CD1c-positive myeloid dendritic cell (primary cell): ENCODE measurements around the gene KIAA0825.

Experiments used
- DNase-seq: peaks from one replicate; pipeline ENCODE4 v3.0.0-alpha.2; 2016; ENCODE audit errors: extremely low spot score

KIAA0825 gene, protein sequence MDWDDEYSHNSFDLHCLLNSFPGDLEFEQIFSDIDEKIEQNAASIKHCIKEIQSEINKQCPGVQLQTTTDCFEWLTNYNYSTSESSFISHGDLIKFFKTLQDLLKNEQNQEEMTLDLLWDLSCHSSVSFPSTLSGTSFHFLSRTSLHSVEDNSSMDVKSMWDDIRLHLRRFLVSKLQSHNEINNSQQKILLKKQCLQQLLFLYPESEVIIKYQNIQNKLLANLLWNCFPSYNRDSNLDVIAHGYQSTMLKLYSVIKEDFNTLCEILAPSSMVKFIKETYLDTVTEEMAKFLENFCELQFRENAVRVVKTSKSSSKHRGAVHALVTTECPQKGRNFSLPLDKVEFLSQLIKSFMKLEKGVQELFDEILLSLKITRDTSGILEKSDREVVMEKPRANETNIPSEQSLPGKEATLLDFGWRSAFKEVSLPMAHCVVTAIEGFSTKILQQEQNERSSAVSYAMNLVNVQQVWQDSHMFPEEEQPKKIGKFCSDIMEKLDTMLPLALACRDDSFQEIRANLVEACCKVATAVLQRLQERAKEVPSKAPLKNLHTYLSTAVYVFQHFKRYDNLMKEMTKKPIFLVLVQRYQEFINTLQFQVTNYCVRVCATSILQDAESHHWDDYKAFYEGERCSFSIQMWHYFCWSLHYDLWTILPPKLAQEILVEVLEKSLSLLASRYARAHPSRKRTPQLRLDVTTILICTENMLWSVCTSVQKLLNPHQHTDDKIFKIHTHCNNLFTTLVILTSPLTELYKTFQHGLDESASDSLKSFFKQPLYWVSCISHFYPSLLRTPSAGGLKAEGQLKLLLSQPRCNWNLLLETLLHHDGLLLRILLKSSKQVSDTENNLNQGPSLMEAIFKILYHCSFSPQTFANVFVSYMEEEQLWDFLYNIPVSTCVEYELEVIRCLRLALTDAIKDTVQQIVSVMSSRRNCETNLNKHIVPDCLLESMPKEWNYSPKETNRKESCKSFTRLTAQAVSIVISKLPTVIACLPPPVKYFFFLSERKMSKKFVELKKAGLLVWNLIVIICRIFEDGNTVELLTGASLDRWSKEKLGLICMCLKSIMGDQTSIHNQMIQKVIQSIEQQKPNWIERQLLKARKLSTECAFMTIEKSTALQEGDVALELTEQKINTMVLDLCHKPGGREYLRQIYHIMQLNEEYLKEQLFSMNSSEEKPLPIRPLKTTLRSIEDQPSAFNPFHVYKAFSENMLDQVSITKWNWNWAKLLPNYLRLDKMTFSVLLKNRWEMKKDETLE (N-terminal part only)

GRCh38 chr5:94618493-94619328 is at the start of gene KIAA0825, which contains the start of gene SLF1:
KIAA0825 (minus strand) TSS chr5:94618604; CDS start chr5:94537126, 81,478 bp downstream.
SLF1 (plus strand) TSS chr5:94618669; CDS start chr5:94628811, 10,142 bp downstream.
- peak; percentile 90 for DNase-seq

DNA sequence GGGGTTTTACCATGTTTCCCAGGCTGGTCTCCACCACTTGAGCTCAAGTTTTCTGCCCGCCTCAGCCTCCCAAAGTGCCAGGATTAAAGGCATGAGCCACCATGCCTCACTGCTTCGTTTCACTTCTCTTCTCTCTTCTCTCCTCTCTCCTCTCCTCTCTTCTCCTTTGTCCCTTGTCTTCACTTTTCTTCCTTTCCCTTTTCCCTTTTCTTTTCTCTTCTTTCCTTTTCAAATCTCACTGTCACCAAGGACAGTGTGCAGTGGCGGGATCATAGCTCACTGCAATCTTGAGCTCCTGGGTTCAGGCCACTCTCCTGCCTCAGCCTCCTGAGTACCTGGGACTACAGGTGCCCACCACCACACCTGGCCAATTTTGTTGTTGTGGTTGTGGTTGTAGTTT is 49.5 kb upstream of the KIAA0825 start:
- no peak for DNase-seq

DNA sequence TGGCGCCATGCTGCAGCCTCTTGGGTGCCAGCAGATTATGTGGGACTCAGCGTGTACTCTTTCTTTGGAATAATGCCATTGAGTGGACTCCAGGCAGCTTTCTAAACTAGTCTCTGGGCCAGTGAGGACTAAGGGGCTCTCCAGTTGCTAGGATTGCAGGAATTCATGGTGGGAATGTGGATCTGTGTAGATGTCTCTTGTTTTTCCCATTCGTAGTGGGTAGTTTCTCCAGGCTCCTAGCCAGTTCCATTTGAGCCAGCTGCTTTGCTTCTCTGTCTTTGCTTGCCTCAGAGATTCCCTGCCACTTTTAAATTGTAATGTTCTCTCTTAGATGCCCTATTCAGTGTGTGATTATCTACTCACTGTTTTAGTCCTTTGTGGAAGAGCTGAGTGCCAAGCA is 42.7 kb upstream of the KIAA0825 start:
- no peak for DNase-seq

- DNase-seq = no peak
These were observed 42.1 kb upstream of the KIAA0825 start for GRCh38 chr5:94660506-94660905.

DNA sequence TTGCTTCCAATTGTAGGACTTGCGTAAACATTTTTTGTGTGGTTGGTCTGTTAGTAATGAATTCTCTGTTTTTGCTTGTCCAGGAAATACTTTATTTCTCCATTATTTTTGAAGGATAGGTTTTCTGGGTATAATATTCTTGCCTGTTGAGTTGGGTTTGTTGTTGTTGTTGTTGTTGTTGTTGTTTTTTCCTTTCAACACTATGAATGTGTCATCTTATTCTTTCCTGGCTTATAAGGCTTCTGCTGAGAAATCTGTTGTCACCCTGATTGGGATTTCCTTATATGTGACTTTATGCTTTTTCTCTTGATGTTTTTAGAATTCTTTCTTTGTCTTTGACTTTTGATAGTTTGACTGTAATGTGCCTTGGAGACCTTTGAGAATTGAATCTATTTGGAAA is 39.9 kb upstream of the KIAA0825 start:
- DNase-seq = no peak

GRCh38 chr5:94649874-94650273 is 31.5 kb upstream of the KIAA0825 start:
- no peak for DNase-seq

GRCh38 chr5:94646758-94647157 is 28.4 kb upstream of the KIAA0825 start:
- no peak for DNase-seq

GRCh38 chr5:94645053-94645452 is 26.6 kb upstream of the KIAA0825 start:
- no peak for DNase-seq

DNA sequence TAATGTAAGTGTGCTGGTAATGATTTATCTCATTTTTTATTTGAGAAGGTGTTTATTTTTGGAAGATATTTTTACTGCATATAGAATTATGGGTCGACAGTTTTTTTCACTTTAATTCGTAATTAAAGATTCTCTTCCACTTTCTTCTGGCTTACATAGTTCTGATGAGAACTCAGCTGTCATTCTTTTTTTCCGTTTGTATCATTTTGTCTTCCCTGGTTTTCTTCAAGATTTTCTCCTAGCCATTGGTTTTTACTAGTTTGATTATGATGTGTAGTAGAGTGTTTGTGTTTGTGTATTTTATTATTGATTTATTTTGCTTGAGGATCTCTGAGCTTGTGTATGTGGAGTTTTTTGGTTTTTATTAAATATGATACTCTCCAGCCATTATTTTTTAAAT is 21.8 kb upstream of the KIAA0825 start:
- DNase-seq = no peak

DNA sequence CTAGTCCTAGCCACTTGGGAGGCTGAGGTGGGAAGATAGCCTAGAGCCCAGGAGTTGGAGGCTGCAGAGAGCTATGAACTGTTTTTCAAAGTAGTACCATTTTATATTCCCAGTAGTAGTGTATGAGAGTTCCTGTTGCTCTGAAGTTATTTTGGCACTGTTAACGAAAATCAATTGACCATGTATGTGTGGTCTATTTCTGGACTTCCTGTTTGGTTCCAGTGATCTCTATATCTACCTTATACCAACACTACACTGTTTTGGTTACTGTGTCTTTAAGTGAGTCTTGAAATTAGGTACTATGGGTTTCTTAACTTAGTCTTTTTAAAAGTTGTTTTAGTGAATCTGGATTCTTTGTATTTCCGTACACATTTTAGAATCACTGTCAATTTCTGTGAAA is 13.6 kb upstream of the KIAA0825 start:
- no peak for DNase-seq

- DNase-seq = no peak
These were observed 8.8 kb upstream of the KIAA0825 start for GRCh38 chr5:94627191-94627590.

DNA sequence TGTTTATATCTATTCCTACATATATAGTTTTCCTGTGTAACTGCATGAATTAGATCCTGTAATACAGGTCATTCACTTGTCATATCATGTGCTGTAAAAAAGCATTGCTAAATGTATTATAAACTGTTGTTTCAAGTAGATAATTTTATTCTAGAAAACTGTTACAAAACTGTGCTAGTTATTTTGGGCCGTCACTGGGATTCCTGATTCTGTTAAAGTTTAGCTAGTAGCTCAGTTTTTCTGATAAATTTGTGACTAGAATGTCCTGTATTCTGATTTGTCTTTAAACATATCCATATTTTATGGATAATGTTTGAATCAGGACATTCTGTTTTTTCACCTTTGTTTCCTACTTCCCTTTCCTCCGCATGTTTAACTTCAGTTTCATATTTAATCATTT is 5.5 kb upstream of the KIAA0825 start:
- no peak for DNase-seq

DNA sequence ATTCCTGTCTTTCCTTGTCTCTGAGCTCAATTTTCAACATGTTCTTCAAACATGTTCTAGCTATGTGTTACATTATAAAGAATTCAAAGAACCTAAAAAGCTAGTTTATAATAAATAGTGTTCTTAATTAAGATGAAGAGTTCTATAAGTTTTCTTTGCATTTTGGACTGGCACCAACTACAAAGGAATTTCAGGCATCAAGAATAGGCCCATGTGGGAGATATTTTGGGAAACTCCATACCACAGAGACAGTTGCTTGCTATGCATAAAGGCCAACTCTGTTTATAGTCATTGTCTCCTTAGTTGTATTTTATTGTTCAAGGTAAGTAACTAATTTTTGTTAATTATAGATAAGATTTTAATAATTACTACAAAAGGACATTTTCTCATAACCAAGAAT is 4.6 kb upstream of the KIAA0825 start:
- DNase-seq = no peak

DNA sequence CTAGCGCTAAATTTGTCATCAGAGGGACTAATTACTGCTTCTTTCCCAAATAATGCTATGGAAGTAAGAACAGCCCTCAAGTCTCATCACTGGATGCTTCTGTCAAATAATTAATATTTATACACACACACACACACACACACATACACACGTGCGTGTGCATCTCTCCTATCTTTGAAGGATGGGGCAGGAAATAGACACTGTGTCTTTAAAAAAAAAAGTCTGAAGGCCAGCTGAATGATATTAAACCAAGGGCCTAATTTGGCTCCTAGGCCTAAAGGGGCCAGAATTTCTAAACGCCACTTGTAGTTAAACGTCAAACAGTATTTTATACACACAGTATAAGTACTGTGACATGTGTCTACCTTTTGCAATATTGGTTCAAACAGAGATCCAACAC is 3.4 kb upstream of the KIAA0825 start:
- no peak for DNase-seq

GRCh38 chr5:94620256-94620655 is 1.9 kb upstream of the KIAA0825 start:
- no peak for DNase-seq

DNA sequence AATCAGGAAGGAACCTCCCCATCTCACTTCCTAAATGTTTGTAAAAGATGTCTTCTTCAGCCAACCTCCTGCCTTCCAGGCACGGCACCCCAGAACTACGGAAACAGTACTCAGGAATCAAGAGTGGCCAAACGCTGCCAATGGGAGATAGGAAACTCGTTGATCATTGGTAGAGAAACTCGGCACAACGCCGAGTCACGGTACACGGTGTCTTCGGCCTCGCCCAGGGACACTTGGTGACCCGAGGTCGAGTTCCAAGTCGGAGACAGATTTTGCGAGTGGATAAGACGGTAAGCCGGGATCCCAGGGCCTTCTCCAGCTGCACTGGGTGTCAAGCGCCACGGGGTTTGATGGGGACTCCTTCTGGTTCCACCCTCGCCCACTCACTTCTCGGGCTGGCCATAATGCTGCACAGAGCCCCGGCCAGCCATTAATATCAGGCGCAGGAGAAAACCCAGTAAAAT is 343 bp downstream of the KIAA0825 start:
- peak; percentile 82 for DNase-seq

DNA sequence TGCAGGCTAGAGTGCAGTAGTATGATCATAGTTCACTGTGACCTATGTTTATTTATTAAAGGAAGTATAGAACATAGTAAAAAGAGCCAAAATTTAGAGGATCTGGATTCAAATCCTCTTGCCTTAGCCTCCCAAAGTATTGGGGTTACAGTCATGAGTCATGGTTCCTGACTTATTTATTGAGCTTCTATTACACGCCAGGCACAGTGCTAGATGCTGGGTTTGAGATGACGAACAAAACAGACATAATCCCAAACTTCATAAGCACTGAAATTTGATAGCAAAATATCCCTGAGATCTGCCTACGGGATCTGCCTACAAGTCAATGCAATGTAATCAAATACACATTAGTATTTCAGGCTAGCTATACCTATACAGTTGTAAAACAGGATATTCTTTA is 2.5 kb downstream of the KIAA0825 start:
- DNase-seq = no peak

- DNase-seq = no peak
These were observed 4.1 kb downstream of the KIAA0825 start for GRCh38 chr5:94614156-94614805.

- no peak for DNase-seq
These were observed 4.8 kb downstream of the KIAA0825 start for GRCh38 chr5:94613583-94613982.

DNA sequence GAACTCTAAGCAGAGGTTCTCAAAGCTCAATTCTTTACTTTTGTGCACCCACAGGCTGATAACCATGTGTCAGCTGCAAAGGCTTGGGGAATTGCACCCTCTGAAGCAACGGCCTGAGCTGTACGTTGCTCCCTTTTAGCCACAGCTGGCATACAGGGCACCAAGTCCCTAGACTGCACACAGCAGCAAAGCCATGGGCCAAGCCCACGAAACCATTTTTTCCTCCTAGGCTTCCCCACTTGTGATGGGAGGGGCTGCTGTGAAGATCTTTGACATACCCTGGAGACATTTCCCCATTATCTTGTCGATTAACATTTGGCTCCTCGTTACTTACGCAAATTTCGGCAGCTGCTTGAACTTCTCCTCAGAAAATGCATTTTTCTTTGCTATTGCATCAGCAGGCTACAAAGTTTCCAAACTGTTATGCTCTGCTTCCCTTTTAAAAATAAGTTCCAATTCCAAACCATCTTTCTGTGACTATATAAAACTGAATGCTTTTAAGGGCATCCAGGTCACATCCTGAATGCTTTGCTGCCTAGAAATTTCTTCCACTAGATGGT is 23.0 kb downstream of the KIAA0825 start:
- peak; percentile 43 for DNase-seq
